ENCODE results near the gene ADD1.

DNA sequence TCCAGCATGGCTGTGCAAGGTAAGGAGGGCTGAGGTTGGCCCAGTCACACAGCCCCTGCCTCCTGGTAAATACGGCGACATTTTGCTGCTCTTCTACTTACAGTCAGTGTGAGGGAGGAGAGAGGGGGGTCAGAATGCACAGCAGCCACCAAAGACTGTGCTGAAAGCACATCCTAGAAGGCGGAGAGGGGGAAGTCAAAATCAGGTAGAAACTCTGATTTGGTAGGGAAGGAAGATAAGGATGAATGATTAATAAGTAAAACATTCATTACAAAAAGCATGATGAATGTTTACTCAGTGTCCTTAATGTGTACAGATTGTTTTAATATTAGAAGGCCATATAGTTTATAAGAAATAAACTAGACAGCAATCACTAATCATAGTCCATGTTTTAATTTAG, 57.5 kb downstream of the ADD1 start:
- TF ChIP-seq, protein P1, sequence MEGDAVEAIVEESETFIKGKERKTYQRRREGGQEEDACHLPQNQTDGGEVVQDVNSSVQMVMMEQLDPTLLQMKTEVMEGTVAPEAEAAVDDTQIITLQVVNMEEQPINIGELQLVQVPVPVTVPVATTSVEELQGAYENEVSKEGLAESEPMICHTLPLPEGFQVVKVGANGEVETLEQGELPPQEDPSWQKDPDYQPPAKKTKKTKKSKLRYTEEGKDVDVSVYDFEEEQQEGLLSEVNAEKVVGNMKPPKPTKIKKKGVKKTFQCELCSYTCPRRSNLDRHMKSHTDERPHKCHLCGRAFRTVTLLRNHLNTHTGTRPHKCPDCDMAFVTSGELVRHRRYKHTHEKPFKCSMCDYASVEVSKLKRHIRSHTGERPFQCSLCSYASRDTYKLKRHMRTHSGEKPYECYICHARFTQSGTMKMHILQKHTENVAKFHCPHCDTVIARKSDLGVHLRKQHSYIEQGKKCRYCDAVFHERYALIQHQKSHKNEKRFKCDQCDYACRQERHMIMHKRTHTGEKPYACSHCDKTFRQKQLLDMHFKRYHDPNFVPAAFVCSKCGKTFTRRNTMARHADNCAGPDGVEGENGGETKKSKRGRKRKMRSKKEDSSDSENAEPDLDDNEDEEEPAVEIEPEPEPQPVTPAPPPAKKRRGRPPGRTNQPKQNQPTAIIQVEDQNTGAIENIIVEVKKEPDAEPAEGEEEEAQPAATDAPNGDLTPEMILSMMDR (IDR thresholded peaks at IDR 0.05): no peak
- no peak for TF ChIP-seq POLR2A (IDR thresholded peaks at IDR 0.05)
- no peak for TF ChIP-seq EP300 (IDR thresholded peaks at IDR 0.05)

All from tibial nerve (tissue), 4 donors.